MV-4-11 (cell line): ENCODE results near the gene MTUS2.
"Not testable (repeated sequence)": the region's sequence is repeated elsewhere in the genome, so short reads cannot be mapped to it uniquely, and the experiment has no call there.

Experiments
- DNase-seq: peaks from one replicate; lab custom pipeline; 2025; lab: John Stamatoyannopoulos, UW

MTUS2 gene

DNA sequence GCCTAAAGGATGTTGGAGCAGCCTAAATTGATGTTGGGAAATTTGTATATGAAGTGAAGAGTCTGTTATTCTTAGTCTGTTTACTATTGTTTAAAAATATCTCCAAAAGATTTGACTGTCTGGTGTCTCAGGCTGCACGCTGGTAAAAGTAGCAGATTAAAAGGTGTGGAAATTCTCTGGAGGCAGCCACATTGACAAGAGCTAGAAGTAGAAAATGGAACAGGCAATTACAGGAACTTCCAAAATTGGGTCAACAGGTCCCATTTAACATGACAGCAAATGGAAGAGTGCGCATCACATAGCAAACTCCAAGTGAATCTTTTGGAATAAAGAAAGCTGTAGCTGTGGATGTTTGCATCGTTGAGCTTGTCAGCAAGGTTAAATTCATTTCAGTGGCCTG lies 138.3 kb downstream of the MTUS2 start:
- DNase-seq: no peak

- no peak for DNase-seq
Observed at GRCh38 chr13:28964052-28964451, 143.9 kb downstream of the MTUS2 start.

- DNase-seq: no peak
Observed at GRCh38 chr13:28964803-28965202, 144.7 kb downstream of the MTUS2 start.

- DNase-seq: no peak
Observed at GRCh38 chr13:28967029-28967915, 147.1 kb downstream of the MTUS2 start.

DNA sequence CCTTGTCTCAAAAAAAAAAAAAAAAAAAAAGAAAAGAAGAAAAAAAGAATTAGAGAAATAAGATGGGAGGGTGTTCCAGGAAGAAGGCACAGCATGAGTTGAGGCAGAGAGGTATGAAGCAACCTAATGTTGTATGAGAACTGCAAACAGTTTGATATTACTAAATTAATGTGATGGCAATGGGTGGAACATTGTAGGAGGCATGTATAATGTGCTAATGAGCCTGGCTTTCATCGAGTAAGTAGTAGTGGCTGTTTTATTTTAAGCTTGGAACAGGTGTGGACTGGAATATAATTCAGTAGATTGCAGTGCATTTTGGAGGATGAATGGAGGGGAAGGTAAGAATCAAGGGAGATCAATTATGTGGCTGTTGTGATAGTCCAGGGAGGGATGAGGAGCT lies 156.1 kb downstream of the MTUS2 start:
- no peak for DNase-seq

GRCh38 chr13:28976636-28977035 lies 156.5 kb downstream of the MTUS2 start:
- no peak for DNase-seq

- no peak for DNase-seq
Observed at GRCh38 chr13:28978574-28978973, 158.4 kb downstream of the MTUS2 start.

GRCh38 chr13:28981530-28981929 lies 161.4 kb downstream of the MTUS2 start:
- no peak for DNase-seq

GRCh38 chr13:28983641-28984040 lies 163.5 kb downstream of the MTUS2 start:
- no peak for DNase-seq

DNA sequence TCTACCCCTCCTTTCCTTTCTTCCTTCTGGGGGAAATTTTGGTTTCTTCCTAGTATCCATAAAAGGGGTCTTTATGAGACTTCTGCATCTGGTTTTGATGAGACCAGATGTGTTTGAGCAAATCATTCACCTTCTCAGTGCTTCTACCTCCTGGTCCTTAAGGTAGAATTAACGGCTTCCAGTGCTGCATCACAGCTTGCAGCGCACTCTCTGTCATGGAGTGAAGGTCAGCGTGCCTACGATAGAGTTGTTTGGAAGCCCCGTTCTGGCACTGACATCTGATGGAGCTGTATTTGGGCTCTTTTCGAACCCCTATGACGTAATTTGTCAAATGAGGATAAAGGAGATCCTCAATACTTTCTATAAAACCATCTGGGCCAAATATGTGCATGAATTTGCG lies 164.2 kb downstream of the MTUS2 start:
- no peak for DNase-seq

DNA sequence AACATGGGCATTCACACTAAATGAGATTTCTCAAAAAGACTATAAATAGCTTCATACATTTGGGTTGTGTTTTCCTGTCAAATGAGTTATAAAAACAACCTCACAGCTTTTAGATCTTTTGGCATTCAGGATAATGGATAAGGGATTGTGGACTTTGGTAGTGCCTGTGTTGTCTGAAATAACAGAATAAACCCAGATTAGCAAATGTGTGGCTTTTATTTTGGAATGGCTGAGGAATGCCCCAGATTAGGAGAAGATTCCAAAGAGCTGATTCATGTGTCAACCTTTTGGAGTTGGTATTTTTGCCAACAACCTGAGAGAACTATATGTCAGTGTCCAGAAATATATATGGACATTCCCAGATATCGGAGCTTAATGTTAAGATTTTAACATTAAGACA lies 164.7 kb downstream of the MTUS2 start:
- no peak for DNase-seq

DNA sequence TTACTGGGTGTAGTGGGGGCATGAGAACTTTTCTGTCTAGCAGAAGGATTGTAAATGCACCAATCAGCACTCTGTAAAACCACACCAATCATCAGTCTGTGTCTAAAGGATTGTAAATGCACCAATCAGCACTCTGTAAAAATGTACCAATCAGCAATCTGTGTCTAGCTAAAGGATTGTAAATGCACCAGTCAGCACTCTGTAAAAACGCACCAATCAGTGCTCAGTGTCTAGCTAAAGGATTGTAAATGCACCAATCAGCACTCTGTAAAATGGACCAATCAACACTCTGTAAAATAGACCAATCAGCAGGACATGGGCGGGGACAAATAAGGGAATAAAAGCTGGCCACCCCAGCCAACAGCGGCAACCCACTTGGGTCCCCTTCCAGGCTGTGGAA lies 170.2 kb downstream of the MTUS2 start:
- not testable (repeated sequence) for DNase-seq

DNA sequence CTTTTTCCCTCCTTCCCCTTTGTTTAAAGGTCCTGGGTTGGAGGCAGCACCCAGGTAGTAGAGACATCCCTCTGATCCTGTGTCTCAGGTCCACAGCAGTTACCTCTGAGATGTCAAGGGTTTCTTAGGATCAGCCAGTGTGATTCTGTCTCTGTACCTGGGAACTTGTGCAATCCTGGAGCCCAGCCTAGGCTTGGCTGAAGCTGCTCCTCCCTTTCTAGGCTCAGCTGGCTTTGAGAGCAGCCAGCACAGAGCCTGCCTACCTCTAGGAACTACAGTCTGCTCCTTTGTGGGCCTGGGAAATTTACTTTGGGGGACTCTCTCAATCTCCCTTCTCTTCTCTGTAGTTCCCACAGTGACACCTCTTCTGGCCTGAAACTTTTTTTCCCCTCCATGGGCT lies 171.6 kb downstream of the MTUS2 start:
- no peak for DNase-seq

GRCh38 chr13:29000826-29001225 lies 180.7 kb downstream of the MTUS2 start:
- DNase-seq: no peak

DNA sequence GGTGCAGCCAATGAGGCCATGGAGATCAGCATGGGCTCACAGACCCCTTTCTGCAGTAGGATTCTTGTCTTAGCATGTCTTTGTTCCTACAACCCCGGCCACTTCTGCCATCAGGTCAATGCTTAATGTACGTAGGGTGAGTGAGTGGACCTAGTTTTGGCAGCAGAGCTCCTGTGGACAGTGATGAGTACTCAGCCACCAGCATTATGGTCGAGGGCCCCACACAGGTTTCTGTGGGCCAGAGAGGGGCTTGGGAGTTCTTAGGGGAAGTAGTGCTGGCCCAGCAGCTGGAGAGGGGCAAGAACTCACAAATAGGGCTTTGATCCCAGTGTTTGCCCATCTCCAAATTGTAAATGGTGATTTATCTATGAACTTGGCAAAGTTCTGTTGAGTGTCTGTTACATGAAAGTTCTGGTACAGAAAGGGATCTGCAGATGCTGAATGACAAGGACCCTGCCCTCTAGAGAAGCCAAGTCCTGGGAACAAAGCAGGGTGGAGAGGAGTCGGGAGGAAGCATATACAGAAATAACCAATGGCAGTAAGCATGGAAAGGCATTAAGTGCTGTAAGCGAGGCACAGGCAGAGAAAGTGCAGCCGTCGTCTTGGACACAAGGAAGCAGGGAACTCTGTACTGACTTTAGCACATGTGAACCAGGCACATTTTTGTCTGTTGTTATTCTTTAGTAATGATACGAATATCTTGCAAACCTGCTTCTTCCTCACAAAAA lies 185.1 kb downstream of the MTUS2 start:
- DNase-seq: no peak

- DNase-seq: no peak
Observed at GRCh38 chr13:29005763-29006120, 185.6 kb downstream of the MTUS2 start.

DNA sequence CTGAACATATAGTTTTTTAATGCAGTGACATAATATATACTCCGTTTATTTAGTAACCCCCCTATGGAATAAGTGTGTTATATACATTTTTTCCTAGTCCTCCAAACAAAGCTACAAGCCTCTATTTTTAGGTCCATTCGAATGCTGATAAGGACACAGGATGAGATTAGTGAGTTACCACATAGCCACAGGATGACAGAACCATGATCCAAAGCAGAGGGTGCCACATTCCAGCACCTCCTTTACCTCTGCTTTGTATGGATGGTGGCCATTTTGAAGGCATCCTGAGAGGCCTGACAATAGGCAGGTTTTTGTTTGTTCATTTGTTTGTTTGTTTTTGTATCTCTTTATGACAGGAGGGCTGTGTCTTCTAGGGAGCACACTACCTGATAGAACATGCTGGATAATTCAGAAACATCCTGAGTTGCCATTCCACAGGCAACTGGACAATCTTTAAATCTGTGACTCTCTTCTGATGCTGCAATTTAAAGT lies 186.3 kb downstream of the MTUS2 start:
- DNase-seq: no peak

DNA sequence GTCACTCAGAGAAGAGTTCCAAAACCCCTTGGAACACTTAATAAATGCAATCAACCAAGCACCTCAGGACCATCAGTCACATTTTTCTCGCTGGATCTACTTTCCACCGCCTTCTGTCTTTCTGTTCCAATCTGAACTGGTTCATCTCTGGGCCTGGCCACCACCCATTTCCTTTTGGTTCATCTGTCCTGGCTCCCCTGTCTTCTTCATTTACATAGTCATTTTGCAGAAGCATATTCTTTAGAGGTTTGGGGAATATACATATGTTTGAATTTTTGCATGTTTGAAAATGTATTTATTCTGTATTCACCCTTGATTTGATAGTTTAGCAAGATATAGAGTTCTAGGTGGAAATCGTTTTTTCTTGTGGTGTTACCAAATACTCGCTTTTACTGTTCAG lies 188.2 kb downstream of the MTUS2 start:
- DNase-seq: no peak

DNA sequence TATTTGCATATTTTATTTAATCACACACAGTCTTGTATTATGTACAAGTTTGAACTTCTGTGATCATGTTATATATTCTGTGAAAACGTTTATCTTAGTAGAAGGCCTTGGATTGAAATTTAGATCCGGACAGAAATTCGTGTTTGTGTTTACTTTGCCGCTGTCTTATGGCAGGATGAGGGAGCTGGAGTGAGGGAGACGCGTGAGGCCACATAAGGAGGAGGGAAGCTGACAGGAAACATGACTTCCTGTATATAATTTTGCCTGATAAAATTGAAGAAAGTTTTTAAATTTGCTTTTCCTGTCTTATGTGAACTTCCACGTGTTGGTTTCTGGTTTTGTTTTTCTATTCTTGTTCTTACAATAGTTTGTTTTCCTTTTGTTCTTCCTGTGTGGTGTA lies 200.2 kb downstream of the MTUS2 start:
- DNase-seq: peak; percentile 59

DNA sequence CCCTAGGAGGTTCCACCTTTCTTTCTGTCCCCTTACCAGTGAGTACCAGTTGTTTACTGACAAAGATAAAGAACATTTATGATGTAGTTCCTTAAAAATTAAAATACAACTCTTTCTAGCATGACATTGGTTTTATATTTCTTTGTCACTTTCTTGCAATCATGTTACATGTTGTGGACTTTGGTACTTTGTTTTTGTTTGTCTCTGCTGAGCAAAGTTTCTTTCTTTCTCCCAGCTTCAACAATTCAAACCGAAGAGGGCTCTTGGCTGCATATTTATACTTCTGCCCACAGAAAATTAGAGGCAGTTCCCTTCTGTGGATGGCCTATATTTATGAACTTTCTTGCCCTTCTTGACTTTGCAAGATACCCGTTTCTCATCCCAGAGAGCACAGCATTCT lies 201.2 kb downstream of the MTUS2 start:
- no peak for DNase-seq

- no peak for DNase-seq
Observed at GRCh38 chr13:29021717-29022116, 201.6 kb downstream of the MTUS2 start.

- no peak for DNase-seq
Observed at GRCh38 chr13:29022410-29022809, 202.3 kb downstream of the MTUS2 start.

DNA sequence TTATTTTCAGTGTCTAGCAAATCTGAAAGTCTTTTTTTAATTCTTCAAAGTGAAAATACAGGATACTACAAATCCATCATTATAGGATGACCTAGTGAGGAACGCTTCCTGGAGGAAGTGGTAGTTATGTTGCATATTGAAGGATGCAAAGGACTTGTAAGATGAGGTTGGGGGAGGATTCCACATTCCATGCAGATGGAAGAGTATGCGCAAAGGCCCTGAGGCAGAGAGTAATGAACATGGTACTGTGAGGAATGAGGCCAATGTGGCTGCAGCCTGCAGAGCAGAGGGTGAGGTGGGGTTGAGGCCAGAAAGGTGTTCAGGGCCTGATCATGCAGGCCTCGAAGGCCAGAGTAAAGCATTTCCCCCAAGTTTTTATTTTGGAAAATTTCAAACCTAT lies 202.8 kb downstream of the MTUS2 start:
- DNase-seq: no peak
